Fibroblast of skin of back (primary cell): ENCODE data around the gene FADS1.

Experiments used
- DNase-seq: peaks from one replicate; pipeline ENCODE4 v3.0.0-alpha.2; 2013

FADS1 gene

GRCh38 chr11:61795459-61795858, 21.3 kb downstream of the FADS1 start:
- no peak for DNase-seq

GRCh38 chr11:61794579-61794978, 22.2 kb downstream of the FADS1 start:
- no peak for DNase-seq

DNA sequence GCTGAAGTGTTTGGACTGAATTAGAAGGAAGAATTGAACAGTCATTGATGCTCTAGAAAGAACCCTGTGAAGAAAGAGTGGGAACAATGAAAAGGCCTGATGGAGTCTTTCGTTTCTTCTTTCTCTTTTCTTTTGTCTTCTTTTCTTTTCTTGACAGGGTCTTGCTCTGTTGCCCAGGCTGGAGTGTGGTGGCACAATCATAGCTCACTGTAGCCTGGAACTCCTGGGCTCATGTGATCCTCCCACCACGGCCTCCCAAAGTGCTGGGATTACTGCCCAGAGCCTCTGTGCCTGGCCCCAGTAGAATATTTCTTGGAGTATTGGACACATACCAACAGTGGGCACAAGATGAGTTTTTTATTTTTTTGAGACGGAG, 23.0 kb downstream of the FADS1 start:
- DNase-seq: no peak

DNA sequence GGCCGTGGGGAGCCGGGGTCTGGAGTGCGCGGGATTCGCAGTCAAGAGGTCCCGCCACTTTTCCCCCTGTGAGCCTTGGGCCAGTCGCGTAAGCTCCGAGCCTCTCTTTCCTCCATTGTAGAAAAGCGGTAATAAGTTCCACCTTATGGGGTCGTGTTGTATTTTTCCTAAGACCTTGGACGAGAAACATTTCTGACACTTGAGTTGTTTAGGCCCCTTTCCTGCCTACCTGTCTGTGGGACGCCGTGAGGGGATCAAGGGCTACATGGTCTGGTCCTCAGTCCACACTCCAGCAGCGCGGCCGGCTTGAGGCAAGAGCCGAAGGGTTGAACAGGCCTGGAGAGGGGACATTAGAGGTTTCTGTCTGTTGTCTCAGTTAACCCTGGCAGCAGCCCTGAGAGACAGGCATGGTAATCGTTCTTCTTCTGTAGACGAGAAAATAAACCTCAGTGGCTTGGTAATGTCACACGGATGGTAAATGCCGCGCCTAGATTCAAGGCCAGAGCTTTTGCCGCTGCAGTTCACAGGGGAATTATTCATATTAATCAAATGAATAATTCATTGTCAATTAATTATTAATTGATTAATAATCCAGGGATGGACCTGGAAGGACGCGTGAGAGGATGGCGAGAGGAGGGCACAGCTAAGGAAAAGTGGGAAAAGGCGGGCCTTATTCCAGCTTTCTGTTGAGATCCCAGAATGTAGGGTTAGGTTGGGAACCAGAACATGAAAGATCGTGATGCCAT, 23.5 kb downstream of the FADS1 start:
- no peak for DNase-seq

GRCh38 chr11:61792310-61793082, 24.3 kb downstream of the FADS1 start, which contains the start of the genes FEN1 and TMEM258:
Gene FEN1, plus strand, starts transcription at chr11:61792911. Its CDS starts 2,451 bp downstream, at chr11:61795362.
Gene TMEM258, minus strand, starts transcription at chr11:61792599. Its CDS starts 41 bp downstream, at chr11:61792558.
- peak; percentile 94 for DNase-seq

DNA sequence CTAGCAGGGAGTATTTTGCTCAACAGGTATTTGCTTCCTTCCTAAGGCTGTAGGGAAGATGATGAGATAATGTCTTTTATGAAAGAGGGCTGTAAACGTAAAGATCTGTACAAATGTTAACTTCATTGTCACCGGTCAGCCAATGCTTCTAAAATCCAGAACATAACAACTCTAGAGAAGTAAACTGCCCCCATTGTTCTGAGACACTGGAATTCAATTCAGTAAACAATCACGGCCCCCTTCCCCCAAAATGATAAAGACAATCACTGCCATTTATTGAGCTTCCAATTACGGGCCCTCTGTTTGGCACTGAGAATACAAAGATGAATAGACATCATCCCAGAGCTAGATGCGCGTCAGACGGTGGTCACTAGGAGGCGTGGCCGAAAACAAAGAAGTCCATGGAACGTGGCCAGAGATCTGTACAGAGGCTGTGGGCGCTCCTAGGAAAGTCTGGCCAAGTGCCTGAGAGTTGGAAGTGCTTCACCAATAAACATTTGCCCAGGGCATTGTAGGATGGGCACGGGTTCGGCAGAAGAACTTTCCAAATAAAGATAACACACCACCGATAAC, 25.0 kb downstream of the FADS1 start:
- DNase-seq: peak; percentile 87

DNA sequence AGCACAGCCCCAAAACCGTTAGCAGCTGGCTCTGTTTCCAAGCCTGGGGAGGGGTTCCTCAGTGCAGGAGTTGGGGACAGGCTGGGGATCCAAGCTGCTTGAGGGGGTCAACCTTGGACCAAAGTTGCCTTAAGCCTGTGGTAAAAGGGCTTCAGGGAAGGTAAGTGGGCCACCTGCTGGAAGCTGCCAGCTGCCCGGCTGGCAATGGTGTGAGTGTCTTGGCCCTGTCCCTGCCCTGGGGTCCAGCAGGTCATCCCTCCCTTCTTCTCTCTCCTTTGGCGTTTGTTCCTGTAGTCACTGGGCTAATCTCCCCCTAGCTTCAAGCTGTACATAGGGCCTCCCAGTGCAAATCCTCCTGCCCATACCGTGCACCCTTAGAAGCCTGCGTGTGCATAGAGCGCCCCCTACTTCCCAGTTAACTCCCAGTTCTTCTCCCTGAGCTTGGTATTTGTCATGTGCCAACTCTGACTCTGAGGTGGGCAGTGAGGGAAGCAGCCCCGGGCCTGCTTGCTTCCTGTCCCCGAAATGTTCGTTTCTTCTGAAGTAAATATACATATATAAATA, 28.8 kb downstream of the FADS1 start:
- DNase-seq: peak; percentile 63

DNA sequence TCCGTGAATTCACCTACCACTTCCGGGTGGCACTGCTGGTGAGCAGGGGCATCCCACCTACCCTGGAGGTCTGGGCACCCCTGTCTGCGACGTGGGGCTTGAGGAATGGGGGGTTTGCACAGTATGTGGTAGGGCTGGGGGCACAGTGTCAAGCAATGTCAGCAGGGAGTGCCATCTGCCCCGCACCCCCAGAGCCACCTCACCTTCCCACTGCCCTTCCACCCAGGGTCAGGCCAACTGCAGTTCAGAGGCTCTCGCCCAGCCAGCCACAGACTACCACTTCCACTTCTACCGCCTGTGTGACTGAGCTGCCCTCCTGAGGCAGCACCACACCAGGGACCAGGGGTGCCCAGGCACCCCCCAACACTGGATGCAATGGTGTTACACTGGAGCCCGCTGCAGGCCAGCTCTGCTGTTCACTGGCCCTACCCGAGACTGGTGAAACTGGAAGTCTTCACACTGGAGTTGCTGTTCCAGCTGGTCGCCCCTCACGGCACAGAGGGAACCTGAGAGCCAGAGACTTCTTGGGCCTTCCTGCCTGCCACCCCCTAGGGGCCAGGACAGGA, 30.9 kb downstream of the FADS1 start:
- no peak for DNase-seq

DNA sequence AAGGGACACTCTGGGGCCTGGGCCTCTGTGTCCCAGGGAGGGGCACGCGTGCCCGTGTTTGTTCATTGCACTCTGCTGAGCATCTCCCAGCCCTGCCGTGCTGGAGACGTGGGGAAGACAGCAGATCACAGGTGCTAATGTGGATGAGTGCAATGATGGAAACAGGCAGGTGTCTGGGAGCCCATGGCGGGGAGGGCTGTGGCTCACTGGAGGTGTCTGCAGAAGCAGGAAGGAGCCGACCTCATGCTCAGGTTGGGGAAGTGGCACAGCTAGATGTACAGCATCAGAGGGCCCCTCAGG, 32.3 kb downstream of the FADS1 start:
- no peak for DNase-seq

- DNase-seq: peak; percentile 67
Measured at GRCh38 chr11:61783717-61784505, 32.9 kb downstream of the FADS1 start.

DNA sequence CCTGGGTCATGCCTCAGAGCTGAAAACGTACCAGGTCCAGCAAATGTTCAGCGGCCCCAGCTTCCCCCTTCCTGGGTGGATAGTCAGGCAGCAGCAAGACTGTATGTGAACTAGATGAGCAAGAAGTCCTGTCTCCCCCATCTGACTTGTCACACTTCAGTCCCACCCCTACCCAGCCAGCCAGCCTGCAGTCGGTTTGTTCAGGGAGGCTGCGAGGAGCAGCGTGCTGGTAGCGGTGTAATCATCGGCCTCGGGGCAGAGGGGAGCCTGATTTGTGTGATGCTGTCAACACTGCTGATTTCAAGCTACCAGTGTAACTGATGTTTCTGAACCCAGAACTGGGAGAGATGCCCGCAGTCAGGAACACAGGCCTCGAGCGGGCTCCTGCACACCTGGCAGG, 34.0 kb downstream of the FADS1 start:
- DNase-seq: no peak

DNA sequence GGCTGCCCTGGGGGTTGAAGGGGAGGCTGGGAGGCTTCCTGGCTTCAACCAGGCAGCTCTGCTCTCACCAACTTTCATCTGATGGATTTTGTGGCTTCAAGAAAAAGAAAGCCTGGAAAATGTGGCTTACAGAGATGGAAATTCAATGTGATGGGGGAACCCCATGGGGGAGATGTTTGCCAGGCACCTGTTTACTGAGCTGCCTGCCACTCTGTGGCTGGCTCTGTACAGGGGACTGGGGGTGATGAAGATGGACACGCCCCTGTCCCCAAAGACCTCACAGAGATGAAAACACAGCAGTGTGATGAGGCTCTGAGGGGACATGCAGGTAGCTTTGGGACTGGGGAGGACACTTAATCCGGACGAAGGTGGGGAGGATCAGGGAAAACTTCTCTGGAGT, 34.5 kb downstream of the FADS1 start:
- DNase-seq: no peak

GRCh38 chr11:61781585-61781984, 35.2 kb downstream of the FADS1 start:
- DNase-seq: no peak

DNA sequence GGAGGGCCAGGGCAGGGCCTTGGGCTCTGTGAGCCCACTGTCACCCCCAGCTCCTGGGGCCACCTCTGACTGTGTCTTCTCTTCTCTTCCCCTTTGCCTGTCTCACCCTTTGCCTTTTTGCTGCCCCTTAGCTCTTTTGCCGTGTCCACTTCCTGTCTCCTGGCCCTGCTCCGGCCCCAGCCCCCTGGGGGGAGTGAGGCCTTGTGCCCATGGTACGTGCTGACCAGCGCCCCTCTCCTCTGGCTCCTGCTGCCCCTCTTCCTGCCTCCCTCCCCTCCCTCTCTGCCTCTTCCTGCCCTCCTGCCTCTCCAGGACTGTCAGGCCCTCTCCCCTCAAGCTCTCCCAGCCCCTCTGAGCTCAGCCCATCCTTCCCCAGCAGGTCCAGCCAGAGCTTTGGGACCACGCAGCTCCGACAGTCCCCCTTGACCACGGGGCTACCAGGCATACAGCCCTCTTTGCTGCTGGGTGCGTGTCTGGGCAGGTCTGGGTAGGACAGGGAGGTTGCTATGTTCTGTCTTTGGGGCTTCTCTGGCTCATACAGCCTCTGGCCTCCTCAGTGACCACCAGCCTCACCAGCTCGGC, 36.1 kb downstream of the FADS1 start:
- no peak for DNase-seq

DNA sequence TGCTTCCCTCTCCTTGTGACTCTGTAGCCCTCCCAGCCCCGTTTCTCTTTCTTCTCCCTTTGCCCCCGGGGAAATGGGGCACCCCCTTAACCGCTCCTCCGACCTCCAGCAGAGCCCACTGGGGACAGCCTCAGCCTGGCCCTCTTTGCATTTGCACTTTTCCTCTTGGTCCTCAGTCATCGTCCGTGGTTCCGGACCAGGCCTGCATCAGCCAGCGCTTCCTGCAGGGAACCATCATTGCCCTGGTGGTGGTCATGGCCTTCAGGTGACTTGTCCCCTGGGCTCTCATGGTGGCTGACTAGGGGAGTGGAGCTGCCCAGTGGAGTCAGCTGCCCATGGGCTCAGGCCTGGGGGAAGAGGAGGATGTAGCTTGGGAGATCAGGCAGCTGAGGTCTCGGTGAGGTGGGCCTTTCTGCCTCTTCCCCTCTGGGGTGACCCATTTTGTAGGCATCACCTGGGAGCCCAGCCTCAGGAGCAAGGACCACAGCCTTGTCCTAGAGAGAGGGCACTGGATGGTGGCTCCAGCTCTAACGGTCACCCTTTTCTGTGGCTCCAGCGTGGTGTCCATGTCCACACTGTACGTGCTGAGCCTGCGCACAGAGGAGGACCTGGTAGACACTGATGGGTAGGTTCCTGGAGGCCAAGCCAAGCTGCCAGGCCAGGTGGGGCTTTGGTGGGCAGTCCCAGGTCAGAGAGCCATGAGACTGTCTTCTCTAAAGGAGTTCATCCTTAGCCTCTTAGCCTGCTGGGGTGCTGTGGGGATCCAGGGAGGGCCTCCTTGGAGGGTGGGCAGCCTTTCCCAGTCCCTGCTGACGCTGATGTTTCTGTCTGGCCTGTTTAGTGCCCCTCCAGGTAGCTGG, 36.9 kb downstream of the FADS1 start:
- DNase-seq: no peak

- DNase-seq: no peak
Measured at GRCh38 chr11:61778920-61779650, 37.7 kb downstream of the FADS1 start.

- no peak for DNase-seq
Measured at GRCh38 chr11:61778357-61778886, 38.4 kb downstream of the FADS1 start.

- DNase-seq: peak; percentile 18
Measured at GRCh38 chr11:61777234-61778090, 39.3 kb downstream of the FADS1 start.

- DNase-seq: peak; percentile 62
Measured at GRCh38 chr11:61776561-61777075, 40.2 kb downstream of the FADS1 start.
